HG03520 (cell line): ENCODE data around the gene HSD3B7.
"Not testable (repeated sequence)": the region's sequence is repeated elsewhere in the genome, so short reads cannot be mapped to it uniquely, and the experiment has no call there.

Source experiments
- ATAC-seq: cut with Tn5 transposase; IDR thresholded peaks from one replicate; pipeline ENCODE4 v1.9.1; 2021; ENCODE audit warnings: mild to moderate bottlenecking, moderate library complexity; ENCODE audit not compliant: unreplicated experiment

The HSD3B7 gene

GRCh38 chr16:30998852-30999761 lies 14.1 kb downstream of the HSD3B7 start:
- no peak for ATAC-seq

- ATAC-seq = no peak
These were observed 15.8 kb downstream of the HSD3B7 start for GRCh38 chr16:31000671-31001382.

- no peak for ATAC-seq
These were observed 16.7 kb downstream of the HSD3B7 start for GRCh38 chr16:31001507-31002249.

- ATAC-seq = no peak
These were observed 17.3 kb downstream of the HSD3B7 start for GRCh38 chr16:31002250-31002700.

DNA sequence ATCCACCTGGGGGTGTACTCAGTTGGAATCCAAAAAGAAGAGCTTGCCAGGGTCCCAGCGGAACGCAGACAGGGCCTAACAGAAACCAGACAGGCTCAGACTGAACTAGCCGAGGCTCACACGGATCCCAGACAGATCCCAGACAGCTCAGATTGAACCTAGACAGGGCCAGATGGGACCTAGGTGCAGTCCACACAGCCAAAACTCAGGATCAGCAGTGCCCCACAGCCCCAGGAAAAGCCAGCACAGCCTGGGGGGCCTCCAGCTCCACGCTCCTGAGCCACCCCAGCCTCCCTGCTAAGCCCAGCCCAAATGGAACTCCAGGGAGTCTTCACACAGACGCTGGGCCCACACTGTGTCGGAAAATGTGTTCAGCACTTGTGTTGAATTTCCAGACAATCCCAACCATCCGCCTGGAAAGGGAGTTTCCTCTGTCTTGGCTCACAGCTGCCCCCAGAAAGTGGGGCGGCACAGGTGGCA lies 17.9 kb downstream of the HSD3B7 start:
- ATAC-seq = no peak

GRCh38 chr16:31003744-31004143 lies 18.7 kb downstream of the HSD3B7 start:
- ATAC-seq = no peak

GRCh38 chr16:31004658-31005057 lies 19.7 kb downstream of the HSD3B7 start:
- no peak for ATAC-seq

GRCh38 chr16:31005350-31006085 lies 20.5 kb downstream of the HSD3B7 start:
- no peak for ATAC-seq

DNA sequence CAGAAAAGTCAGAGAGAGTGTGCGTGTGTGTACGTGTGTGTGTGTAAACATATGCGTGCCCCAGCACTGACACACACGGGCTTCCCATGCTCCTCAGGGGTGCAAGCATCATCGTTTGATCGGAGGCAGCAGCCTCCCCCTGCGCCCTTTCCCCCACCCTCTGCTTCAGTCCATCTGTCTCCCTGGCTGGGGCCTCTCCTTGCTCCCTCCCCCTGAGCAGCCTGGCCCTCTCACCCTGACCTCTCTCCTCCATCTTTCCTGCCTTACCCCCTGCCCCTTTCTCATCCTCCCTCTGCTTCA lies 21.0 kb downstream of the HSD3B7 start:
- no peak for ATAC-seq

DNA sequence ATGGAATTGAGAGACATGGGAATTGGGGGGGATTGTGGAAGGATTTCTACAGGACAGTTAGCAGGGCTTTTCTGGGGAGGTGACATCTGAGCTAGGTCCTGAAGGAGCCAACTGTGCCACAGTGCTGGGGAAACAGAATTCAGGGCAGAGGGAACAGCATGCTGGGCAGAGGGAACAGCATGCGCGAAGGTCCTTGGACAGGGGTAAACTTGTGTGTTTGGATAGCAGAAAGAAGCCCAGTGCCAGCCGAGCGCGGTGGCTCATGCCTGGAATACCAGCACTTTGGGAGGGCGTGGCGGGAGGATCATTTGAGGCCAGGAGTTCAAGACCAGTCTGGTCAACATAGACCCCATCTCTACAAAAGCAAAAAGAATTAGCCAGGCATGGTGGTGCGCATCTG lies 21.6 kb downstream of the HSD3B7 start:
- ATAC-seq = no peak

DNA sequence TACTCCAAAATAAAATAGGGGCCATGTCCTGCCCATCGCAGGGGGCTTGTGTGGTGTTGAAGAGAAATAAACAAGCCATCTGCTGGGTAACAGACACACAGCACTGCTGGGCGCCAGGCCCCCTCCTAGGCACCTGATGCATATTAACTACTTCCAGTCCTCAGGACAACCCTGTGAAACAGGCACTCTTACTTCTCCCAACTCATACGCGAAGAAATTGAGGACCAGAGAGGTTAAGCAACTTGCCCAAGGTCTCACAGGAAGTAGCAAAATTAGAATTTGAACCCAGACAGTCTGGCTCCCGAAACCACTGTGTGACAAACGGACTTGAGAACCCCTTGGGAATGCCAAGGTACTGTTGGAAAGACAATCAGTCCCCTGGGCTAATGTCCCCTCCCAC lies 22.7 kb downstream of the HSD3B7 start:
- no peak for ATAC-seq

GRCh38 chr16:31008149-31008548 lies 23.1 kb downstream of the HSD3B7 start:
- ATAC-seq = no peak

DNA sequence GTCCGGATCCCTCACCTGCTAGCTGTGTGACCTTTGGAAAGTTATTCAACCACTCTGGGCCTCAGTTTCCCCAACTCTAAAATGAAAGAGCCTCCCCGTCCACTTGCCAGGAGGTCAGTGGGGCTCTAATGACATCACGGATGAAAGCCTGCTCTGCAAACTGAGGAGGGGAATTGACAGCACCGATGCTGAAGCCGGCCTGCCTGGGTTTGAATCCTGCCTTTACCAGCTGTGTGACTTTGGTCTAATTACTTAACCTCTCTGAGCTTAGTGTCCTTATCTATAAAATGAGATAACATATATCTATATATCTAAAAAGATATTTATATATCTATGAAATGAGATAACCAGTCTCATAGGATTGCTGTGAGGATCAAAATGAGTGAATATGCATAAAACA lies 23.5 kb downstream of the HSD3B7 start:
- no peak for ATAC-seq

GRCh38 chr16:31009120-31009519 lies 24.1 kb downstream of the HSD3B7 start:
- ATAC-seq = no peak

DNA sequence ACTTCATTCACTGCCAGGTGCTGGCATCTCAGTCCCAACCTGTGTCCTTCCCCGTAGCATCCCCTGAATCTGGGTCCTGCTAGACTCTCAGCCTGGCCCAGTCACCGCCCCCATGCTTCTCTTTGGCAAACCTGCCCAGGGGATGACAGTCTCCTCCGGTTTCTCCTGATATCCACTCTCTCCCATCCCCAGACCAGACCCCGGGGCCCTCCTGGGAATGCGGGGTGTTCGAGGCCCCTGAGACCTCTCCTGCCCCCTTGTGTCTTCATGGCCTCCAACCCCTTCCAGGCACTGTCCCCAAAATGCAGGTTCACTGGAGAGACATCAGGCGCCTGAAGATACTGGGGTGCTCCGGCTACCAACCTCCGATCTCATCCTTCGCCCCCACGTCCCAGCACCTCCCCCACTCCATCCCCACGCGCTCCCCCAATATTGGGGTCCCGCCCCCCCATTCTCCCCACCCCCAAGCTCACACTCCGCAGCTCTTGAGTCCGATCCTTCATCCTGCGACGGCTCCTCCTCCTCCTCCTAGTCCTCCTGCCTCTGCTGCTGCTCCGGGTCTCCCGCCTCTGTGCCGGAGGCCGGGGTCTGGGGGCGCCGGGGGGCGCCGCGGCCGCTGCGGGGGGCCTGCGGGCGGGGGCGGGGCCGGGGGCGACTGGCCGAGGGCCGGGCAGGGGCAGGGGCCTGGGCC lies 25.0 kb downstream of the HSD3B7 start:
- no peak for ATAC-seq

GRCh38 chr16:31010585-31011325 lies 25.7 kb downstream of the HSD3B7 start, which contains the start of gene STX1B:
Gene STX1B, minus strand, starts transcription at chr16:31010638. Its CDS starts 242 bp downstream, at chr16:31010396.
- ATAC-seq = no peak

DNA sequence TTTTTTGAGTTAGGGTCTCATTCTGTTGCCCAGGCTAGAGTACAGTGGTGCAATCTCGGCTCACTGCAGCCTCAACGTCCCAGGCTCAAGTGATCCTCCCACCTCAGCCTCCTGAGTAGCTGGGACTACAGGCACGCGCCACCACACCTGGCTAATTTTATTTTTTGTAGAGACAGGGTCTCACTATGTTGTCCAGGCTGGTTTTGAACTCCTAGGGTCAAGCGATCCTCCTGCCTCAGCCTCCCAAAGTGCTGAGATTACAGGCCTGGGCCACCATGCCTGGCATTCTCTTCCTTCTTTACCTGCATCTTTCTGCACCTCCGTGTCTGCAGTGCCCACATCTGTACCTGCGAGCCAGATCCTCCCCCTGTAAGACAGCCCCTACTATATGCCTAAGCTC lies 26.8 kb downstream of the HSD3B7 start:
- ATAC-seq = not testable (repeated sequence)

DNA sequence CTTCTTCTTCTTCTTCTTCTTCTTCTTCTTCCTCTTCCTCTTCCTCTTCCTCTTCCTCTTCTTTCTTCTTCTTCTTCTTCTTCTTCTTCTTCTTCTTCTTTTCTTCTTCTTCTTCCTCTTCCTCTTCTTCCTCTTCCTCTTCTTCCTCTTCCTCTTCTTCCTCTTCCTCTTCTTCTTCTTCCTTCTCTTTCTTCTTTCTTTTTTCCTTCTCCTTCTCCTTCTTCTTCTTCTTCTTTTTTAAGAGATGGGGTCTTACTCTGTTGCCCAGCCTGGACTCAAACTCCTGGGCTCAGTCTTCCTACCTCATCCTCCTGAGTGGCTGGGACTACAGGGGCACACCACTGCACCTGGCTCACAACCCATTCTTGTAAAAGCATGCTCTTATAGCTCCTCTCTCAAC lies 28.3 kb downstream of the HSD3B7 start:
- ATAC-seq = not testable (repeated sequence)

- ATAC-seq = no peak
These were observed 31.0 kb downstream of the HSD3B7 start for GRCh38 chr16:31016018-31016417.
